GM20000 (cell line): ENCODE results near the gene PEX14.

Source experiments
- DNase-seq: peaks from one replicate; pipeline ENCODE4 v3.0.0; 2012; ENCODE audit warnings: low spot score
- TF ChIP-seq, protein P1 (sequence below): IDR thresholded peaks from 2 replicates; pipeline ENCODE4 v1.5.1; 2012; ENCODE audit warnings: mild to moderate bottlenecking, control low read depth; ENCODE audit errors: extremely low read depth, missing control alignments

The PEX14 gene

DNA sequence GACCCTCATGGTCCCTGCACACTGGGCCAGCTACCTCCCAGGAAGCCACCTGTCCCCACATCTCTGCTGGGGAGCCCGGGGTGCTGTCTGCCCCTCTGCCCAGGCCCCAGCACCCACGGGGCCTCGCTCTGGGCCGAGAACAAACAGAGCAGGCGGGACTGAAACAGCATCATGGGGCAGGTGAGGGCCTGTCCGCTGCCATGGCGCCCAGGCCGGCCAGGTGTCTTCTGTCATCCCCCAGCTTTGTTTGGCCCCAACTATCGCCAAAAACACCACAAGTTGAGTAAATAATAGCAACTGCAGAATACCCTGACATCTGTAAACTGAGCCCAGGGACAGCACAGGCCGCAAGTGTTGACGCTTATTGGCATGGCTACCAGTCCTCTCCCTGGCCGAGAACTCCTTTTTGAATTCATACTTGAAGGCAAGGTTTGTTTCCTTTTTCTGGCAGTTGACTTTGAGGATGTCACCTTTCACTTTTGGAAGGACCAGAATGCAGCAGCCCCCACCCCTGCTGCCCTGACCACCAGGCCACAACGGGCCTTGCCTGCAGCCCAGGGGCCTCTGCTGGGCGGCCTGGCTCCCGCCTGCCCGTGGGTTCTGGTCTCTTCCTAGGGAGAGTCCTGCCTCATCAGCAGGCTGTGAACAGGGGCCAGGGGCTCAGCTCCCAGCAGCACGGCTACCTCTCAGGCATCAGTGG lies 169.0 kb downstream of the PEX14 start:
- DNase-seq, result no peak
- TF ChIP-seq, protein P1, sequence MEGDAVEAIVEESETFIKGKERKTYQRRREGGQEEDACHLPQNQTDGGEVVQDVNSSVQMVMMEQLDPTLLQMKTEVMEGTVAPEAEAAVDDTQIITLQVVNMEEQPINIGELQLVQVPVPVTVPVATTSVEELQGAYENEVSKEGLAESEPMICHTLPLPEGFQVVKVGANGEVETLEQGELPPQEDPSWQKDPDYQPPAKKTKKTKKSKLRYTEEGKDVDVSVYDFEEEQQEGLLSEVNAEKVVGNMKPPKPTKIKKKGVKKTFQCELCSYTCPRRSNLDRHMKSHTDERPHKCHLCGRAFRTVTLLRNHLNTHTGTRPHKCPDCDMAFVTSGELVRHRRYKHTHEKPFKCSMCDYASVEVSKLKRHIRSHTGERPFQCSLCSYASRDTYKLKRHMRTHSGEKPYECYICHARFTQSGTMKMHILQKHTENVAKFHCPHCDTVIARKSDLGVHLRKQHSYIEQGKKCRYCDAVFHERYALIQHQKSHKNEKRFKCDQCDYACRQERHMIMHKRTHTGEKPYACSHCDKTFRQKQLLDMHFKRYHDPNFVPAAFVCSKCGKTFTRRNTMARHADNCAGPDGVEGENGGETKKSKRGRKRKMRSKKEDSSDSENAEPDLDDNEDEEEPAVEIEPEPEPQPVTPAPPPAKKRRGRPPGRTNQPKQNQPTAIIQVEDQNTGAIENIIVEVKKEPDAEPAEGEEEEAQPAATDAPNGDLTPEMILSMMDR, result no peak

DNA sequence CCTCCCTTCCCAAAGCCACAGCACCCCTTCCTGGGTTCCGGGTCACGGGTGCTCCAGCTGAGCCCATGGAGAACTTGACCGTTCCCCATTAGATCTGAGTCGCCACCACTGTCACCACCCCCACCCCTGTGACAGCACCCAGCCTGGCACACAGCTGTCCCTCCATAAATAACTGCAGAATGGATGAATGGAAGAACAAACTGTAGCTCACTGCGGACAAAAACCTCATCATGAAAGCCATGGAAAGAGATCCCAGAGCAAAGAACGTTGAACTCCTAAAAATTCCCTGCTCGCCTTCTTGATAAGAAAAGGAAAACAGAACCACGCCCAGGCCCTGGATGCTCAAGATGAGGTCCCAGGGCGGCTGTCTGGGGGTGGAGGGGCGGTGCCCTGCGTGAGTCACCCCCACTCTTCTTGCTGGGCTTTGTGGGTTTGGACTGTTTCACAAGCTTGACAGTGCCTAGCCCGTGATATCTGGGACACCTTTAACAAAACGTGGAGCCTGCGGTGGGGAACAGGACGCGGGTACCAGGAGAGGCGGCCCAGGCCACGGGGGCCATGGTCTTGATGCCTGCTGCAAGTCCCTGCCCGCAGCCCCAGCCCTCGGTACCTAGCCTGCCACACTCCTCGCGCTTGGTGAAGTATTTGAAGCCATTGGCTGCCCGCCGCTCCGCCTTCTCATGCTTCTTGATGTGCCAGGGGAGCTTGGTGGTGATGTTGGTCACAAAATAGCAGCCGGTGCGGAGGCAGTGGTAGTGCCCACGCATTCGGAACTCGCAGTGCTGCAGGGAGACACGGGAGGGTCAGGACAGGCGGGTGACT lies 169.8 kb downstream of the PEX14 start:
- DNase-seq, result no peak
- TF ChIP-seq, protein P1, result no peak

DNA sequence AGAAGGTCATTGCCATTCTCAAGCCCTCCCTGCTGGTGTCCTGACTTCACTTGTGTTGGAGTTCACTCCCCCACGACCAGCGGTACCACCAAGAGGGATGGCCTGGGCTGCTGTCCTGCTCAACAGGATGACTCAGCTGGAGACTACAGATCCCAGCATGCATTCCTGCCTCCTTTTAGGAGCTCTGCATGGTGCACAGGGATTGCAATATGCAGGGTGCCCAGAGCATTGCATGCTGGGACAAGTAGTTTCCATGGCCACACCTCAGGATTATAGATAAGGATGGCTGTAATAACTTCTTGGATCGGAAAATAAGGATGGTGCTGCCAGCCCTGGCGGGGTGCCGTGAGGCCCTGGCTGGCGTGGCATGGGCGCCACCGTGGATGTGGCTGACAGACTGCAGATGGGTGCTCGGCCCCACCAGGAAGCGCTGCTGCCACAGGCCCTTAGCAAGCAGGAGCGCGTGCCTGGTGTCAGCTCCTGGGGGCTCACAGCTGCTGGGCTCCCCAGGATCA lies 171.7 kb downstream of the PEX14 start:
- TF ChIP-seq, protein P1, result no peak
- no peak for DNase-seq

DNA sequence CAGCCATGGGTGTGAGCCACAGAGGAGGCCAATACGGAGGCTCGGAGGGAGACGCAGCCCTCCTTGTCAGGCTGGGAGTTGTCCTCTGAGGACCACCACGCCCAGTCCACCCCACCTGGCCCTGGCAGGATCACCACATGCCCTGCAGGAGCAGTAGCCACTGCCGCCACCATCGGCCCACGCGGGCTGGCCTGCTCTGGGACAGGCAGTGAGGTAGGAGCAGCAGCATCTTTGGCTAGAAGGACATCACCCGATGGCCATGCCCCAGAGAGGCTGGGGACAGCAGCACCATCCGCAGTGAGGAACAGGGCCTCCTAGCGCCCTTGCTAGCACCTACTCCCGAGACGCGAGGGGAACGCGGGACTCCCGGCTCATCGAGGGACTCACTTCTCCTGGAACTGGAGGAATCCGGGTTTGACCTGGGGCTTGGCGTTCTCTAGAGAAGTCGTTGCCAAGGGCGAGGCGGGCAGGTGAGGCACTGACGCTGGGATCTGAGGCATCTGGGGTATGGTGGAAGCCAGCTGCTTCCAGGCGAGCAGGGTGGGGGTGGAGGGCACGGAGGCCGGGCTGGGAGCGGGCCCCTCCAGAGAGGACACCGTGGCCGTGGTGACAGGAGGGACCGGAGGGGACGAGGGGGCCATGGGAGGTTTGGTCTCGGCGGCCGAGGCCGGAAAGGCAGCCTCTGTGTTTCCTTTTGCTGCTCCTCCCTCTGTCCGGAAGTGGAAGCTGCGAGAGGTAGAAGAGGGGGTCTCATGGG lies 172.8 kb downstream of the PEX14 start:
- DNase-seq, result no peak
- TF ChIP-seq, protein P1, result no peak

DNA sequence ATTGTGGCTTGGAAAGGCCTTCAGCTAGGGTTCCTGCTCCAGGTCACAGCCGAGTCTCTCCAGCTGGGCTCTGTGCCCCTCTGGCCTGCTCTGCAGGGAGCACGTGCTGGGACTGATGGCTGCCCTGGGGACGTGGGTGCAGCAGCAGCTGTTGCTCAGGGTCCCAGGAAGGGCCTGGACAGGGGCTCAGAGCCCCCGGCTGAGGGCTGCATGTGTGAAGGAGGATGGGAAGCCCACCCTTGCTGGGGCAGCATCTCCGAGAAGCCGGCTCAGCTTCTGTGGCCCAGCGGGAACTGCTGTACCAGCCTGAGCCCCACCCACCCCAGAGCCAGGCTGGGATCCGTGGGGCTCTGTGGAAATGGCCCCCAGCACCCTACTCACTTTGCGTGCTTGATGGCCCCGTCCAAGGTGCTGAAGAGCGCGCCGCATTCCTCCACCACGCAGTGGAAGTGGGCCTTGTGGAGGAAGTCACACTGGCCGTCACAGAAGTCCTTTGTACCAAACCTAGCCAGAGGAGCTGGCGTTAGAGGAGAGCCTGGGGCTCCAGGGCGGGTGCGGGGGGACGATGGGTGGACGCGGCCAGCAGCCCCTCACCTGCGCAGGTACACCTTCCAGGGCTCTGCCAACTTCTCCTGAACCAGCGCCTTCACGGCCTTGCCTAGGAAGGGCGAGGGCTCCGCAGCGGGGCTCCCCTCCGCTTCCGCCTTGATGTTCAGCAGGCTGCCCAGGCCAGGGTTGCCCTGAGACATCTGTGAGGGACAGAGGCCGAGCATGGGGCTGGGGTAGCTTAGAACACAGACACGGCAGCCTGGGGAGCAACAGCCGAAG lies 174.2 kb downstream of the PEX14 start:
- TF ChIP-seq, protein P1, result no peak
- DNase-seq, result no peak

DNA sequence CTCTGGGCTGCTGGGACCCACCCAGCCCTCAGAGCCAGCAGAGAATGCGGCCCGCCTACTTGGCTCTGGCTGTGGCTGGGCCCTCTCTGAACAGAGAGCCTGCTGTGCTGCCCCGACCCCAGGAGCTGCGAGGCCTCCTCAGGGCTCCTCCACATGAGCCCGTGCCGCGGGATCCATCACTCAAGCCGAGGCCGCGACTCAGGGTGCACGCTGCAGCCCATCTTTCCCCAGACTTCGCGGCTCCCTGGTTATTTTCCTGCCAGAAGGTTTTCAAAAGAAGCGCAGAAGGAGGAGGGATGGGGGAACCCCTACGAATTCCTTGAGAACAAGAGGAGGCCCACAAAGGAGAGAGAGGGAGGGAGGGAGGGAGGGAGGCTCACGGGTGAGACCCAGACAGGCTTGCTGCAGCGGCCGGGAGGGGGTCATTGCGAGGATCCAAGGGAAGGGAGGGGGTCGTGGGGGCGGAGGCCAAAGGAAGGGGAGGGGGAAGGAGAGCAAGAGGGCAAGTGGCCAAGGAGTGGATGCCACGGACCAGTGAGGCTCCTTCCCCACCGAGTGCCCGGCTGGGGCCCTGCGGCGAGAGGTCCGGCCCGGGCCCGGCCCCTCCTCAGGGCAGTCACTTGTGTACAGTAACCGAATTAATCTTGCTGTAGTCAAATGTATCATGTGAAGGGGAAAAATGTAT lies 174.9 kb downstream of the PEX14 start:
- TF ChIP-seq, protein P1, result no peak
- no peak for DNase-seq
